Measurements from ENCODE around the gene SHF. TPM values are rescaled to one million over a fixed set of nuclear protein-coding genes. Genes with fewer than 3 reads are reported as not detected.

SHF gene
- total and polyA plus RNA-seq, 3 experiments from 2014 or later = 1.5 to 29.5 (median 25.4) TPM

- Histone ChIP-seq H3K27me3 (ENCODE audit: insufficient read depth, low read length, poor library complexity, severe bottlenecking) (peaks cover 18% of the 10 kb centered on the region), H3K27ac (ENCODE audit: low read depth, low read length) (no peak overlapping the region), H3K36me3 (ENCODE audit: insufficient read depth, low read length) (no peaks in the 10 kb centered on the region), H3K4me1 (ENCODE audit: insufficient read depth, low read length) (peaks cover 3% of the 10 kb centered on the region), H3K4me3 (ENCODE audit: low read length) (no peak overlapping the region), H3K9me3 (ENCODE audit: low read length) (no peaks in the 10 kb centered on the region)
- no peaks in the 10 kb centered on the region for H3K9me3 Mint-ChIP-seq
- ChIA-PET POLR2A (no interaction called here), CTCF (interaction anchor here (1.0 to 1.8 kb wide), 2 partner anchors 8 to 13 kb away, joined by 4 read pairs; partner anchors contain the start of genes DUOX2 and DUOXA2)
- no peak overlapping the region for H3K4me3 Mint-ChIP-seq
- no peak overlapping the region for H3K27ac Mint-ChIP-seq
- H3K4me1 Mint-ChIP-seq = peaks cover 5 to 7% (median 6%) of the 10 kb centered on the region in 3 donors
- H3K36me3 Mint-ChIP-seq = no peaks in the 10 kb centered on the region
- H3K27me3 Mint-ChIP-seq = peaks cover 24 to 72% of the 10 kb centered on the region in 2 donors
- DNase-seq = no peak
Observed at GRCh38 chr15:45122719-45123118, 65.0 kb downstream of the SHF start.

DNA sequence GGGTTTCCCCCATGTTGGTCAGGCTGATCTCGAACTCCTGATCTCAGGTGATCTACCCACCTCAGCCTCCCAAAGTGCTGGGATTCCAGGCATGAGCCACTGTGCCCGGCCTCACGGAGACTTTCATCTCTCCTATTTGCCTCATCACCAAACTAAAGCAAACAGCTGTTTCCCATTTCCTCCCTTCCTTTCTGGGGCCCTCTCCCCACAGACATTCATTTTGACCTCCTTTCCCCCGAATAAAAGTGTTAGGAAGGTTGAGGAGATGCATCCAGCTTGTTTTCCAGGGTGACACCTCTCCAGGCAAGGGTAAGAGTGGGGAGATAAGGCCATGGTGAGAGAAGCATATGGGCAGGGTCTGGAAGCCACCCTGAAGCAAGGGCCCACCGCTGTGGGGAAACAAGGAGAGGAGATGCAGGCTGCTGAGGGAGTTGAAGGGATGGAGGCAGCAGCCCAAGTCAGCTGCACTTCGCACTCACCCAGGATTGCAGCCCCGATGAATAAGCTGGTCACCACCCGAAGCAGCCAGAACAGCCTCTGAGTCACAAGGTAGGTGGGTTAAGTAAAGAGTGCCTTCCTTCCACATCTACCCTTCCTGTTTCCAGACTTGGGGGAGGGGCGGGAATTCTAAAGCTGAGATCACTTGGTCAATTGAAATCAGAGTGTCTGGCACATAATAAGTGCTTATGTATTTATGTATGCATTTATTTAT is 65.9 kb downstream of the SHF start:
- DNase-seq = no peak
- Histone ChIP-seq H3K4me1 (ENCODE audit: insufficient read depth, low read length) (peaks cover 12% of the 10 kb centered on the region), H3K36me3 (ENCODE audit: insufficient read depth, low read length) (no peaks in the 10 kb centered on the region)

DNA sequence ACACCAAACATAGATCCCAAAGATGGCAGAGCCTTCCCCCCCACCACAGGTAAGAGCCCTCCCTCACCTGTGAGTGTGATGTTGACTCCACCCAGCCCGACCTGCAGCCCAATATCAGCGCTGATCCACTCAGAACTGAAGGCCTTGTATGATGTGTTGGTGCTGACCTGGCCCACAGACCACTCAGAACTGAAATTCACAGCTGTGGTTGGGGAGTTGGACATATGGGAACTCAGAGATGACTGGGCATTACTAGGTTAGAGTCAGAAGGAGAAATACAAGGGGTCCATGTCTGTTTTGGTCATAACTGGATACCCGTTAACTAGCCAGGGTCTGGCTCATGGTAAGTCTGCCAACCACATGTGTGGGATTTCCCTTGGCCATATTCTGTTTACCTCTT is 66.7 kb downstream of the SHF start:
- ChIA-PET CTCF (interaction anchor here (1.0 to 1.8 kb wide), 3 partner anchors 9 to 42 kb away, joined by 3 to 4 read pairs (median 4); partner anchors contain the start of genes DUOX1 and DUOXA1), POLR2A (no interaction called here)
- peaks cover 23 to 78% of the 10 kb centered on the region in 2 donors for H3K27me3 Mint-ChIP-seq
- Histone ChIP-seq H3K4me3 (ENCODE audit: low read length) (no peak overlapping the region), H3K27ac (ENCODE audit: low read depth, low read length) (no peak overlapping the region), H3K27me3 (ENCODE audit: insufficient read depth, low read length, poor library complexity, severe bottlenecking) (peaks cover 29% of the 10 kb centered on the region), H3K9me3 (ENCODE audit: low read length) (no peaks in the 10 kb centered on the region), H3K36me3 (ENCODE audit: insufficient read depth, low read length) (no peaks in the 10 kb centered on the region), H3K4me1 (ENCODE audit: insufficient read depth, low read length) (peaks cover 19% of the 10 kb centered on the region)
- no peak overlapping the region for H3K4me3 Mint-ChIP-seq
- peaks cover 16 to 22% (median 20%) of the 10 kb centered on the region in 3 donors for H3K4me1 Mint-ChIP-seq
- no peaks in the 10 kb centered on the region for H3K36me3 Mint-ChIP-seq
- no peaks in the 10 kb centered on the region for H3K9me3 Mint-ChIP-seq
- no peak for DNase-seq
- H3K27ac Mint-ChIP-seq = peak overlapping the region in 2 of 8 donors; percentile 23 to 31

More for the DNA sequence above, 65.9 kb downstream of the SHF start:
- H3K27ac Mint-ChIP-seq = no peak overlapping the region
- ChIA-PET POLR2A (no interaction called here), CTCF (interaction anchor here (1.3 to 1.8 kb wide), 2 partner anchors 8 to 14 kb away, joined by 4 read pairs; partner anchors contain the start of genes DUOX1 and DUOXA1)
- no peaks in the 10 kb centered on the region for H3K9me3 Mint-ChIP-seq
- H3K4me1 Mint-ChIP-seq = peaks cover 12 to 15% (median 14%) of the 10 kb centered on the region in 3 donors
- peaks cover 24 to 76% of the 10 kb centered on the region in 2 donors for H3K27me3 Mint-ChIP-seq
- H3K4me3 ChIP-seq (ENCODE audit: low read length) = no peak overlapping the region
- no peak overlapping the region for H3K27ac ChIP-seq (ENCODE audit: low read depth, low read length)
- peaks cover 24% of the 10 kb centered on the region for H3K27me3 ChIP-seq (ENCODE audit: insufficient read depth, low read length, poor library complexity, severe bottlenecking)
- H3K4me3 Mint-ChIP-seq = no peak overlapping the region
- H3K9me3 ChIP-seq (ENCODE audit: low read length) = no peaks in the 10 kb centered on the region
- no peaks in the 10 kb centered on the region for H3K36me3 Mint-ChIP-seq

- H3K4me3 ChIP-seq (ENCODE audit: low read length) = no peak overlapping the region
- no peaks in the 10 kb centered on the region for H3K9me3 ChIP-seq (ENCODE audit: low read length)
- H3K27me3 ChIP-seq (ENCODE audit: insufficient read depth, low read length, poor library complexity, severe bottlenecking) = peaks cover 36% of the 10 kb centered on the region
- CTCF ChIA-PET = interaction anchor here (1.0 to 1.3 kb wide), 2 partner anchors 10 to 42 kb away, joined by 3 to 4 read pairs; partner anchors contain the start of genes DUOX1 and DUOXA1
- H3K36me3 ChIP-seq (ENCODE audit: insufficient read depth, low read length) = no peaks in the 10 kb centered on the region
- Mint-ChIP-seq H3K36me3 (no peaks in the 10 kb centered on the region), H3K27me3 (peaks cover 22 to 78% of the 10 kb centered on the region in 2 donors), H3K27ac (peak overlapping the region in 1 of 8 donors; percentile 34), H3K4me3 (no peak overlapping the region), H3K9me3 (no peaks in the 10 kb centered on the region), H3K4me1 (peaks cover 16 to 28% (median 21%) of the 10 kb centered on the region in 3 donors)
- DNase-seq = peak in 1 of 5 donors; percentile 25
- H3K4me1 ChIP-seq (ENCODE audit: insufficient read depth, low read length) = peaks cover 19% of the 10 kb centered on the region
- POLR2A ChIA-PET = no interaction called here
- H3K27ac ChIP-seq (ENCODE audit: low read depth, low read length) = no peak overlapping the region
Observed at GRCh38 chr15:45120081-45120972, 67.4 kb downstream of the SHF start.

GRCh38 chr15:45118996-45119395 is 68.8 kb downstream of the SHF start:
- Mint-ChIP-seq H3K36me3 (peaks cover 0 to under 1% (median 0%) of the 10 kb centered on the region in 3 donors), H3K4me3 (no peak overlapping the region), H3K9me3 (no peaks in the 10 kb centered on the region), H3K4me1 (peaks cover 19 to 36% (median 29%) of the 10 kb centered on the region in 3 donors), H3K27me3 (peaks cover 28 to 78% of the 10 kb centered on the region in 2 donors), H3K27ac (no peak overlapping the region)
- Histone ChIP-seq H3K4me1 (ENCODE audit: insufficient read depth, low read length) (peaks cover 25% of the 10 kb centered on the region), H3K9me3 (ENCODE audit: low read length) (no peaks in the 10 kb centered on the region), H3K36me3 (ENCODE audit: insufficient read depth, low read length) (no peaks in the 10 kb centered on the region), H3K4me3 (ENCODE audit: low read length) (no peak overlapping the region), H3K27ac (ENCODE audit: low read depth, low read length) (no peak overlapping the region), H3K27me3 (ENCODE audit: insufficient read depth, low read length, poor library complexity, severe bottlenecking) (peaks cover 49% of the 10 kb centered on the region)
- ChIA-PET POLR2A (no interaction called here), CTCF (interaction anchor here (0.9 to 1.5 kb wide), 7 partner anchors 8 to 285 kb away, joined by 3 to 14 read pairs (median 5); no protein-coding TSS in a partner anchor)
- peak in 1 of 5 donors; percentile 14 for DNase-seq

DNA sequence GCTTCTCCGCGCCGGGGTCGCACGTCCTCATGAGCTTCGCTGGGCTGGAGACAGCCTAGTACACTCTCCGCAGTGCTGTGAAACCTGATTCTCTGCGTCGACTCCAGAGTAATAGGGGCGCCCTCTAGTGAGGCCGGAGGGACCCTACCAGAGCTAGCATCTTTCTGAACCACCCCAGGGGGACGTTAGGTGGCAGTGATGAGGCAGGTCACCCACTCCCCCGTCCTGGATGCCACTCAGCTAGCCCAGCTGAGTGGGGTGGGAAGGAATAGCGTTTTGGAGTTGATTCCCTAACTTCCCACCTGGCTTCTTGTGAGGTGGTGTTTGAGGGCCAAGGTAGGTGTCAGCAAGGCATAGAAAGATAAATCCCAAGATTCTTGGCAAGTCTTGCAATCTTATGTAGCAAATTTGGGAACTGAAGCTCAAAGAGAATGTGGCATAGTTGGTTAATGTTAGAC is 69.6 kb downstream of the SHF start:
- ChIA-PET CTCF (interaction anchor here (0.6 to 1.5 kb wide), 30 partner anchors 8 to 550 kb away, joined by 3 to 14 read pairs (median 4); partner anchors contain the start of genes DUOX1 and DUOXA1), POLR2A (interaction anchor here (1.0 kb wide), 1 partner anchor 284 kb away, joined by 3 read pairs; a partner anchor contains a TSS)
- H3K36me3 ChIP-seq (ENCODE audit: insufficient read depth, low read length) = no peaks in the 10 kb centered on the region
- H3K4me1 ChIP-seq (ENCODE audit: insufficient read depth, low read length) = peaks cover 32% of the 10 kb centered on the region
- peaks cover 51% of the 10 kb centered on the region for H3K27me3 ChIP-seq (ENCODE audit: insufficient read depth, low read length, poor library complexity, severe bottlenecking)
- Mint-ChIP-seq H3K4me3 (peak overlapping the region; percentile 33 to 90 (median 82)), H3K4me1 (peaks cover 24 to 44% (median 37%) of the 10 kb centered on the region in 3 donors), H3K36me3 (peaks cover 0 to 2% (median 0%) of the 10 kb centered on the region in 3 donors), H3K9me3 (no peaks in the 10 kb centered on the region), H3K27ac (no peak overlapping the region), H3K27me3 (peaks cover 36 to 80% of the 10 kb centered on the region in 2 donors)
- H3K4me3 ChIP-seq (ENCODE audit: low read length) = peak overlapping the region; percentile 55
- H3K9me3 ChIP-seq (ENCODE audit: low read length) = no peaks in the 10 kb centered on the region
- peak; percentile 68 to 86 (median 69) for DNase-seq
- H3K27ac ChIP-seq (ENCODE audit: low read depth, low read length) = no peak overlapping the region

DNA sequence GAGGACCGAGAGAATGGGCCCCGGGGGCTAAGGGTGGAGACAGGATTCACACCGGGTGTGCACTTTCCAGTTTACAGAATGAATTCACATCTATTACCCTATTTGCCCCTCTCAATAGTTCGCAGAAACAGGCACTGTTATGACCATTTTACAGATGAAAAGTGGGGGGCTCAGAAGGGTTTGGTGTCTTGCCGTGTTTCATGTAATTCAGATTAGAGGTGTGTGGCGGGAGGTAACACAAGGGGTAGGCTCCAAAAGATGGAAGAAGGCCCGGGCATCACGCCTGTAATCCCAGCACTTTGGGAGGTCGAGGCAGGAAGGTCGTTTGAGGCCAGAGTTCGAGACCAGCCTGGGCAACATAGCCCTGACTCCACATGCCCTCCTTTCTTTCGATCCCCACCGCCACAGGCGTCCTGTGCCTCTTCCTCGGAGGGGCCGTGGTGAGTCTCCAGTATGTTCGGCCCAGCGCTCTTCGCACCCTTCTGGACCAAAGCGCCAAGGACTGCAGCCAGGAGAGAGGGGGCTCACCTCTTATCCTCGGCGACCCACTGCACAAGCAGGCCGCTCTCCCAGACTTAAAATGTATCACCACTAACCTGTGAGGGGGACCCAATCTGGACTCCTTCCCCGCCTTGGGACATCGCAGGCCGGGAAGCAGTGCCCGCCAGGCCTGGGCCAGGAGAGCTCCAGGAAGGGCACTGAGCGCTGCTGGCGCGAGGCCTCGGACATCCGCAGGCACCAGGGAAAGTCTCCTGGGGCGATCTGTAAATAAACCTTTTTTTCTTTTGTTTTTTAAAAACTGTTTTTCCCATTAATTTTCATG is 70.2 kb downstream of the SHF start:
- peaks cover 38% of the 10 kb centered on the region for H3K4me1 ChIP-seq (ENCODE audit: insufficient read depth, low read length)
- H3K9me3 Mint-ChIP-seq = no peaks in the 10 kb centered on the region
- peaks cover 53% of the 10 kb centered on the region for H3K27me3 ChIP-seq (ENCODE audit: insufficient read depth, low read length, poor library complexity, severe bottlenecking)
- peaks cover 0 to 2% (median 0%) of the 10 kb centered on the region in 3 donors for H3K36me3 Mint-ChIP-seq
- CTCF ChIA-PET = interaction anchor here (0.6 to 1.5 kb wide), 28 partner anchors 8 to 550 kb away, joined by 3 to 14 read pairs (median 4); partner anchors contain the start of genes DUOX1 and DUOXA1
- POLR2A ChIA-PET = interaction anchor here (1.0 kb wide), 1 partner anchor 284 kb away, joined by 3 read pairs; a partner anchor contains a TSS
- H3K4me3 Mint-ChIP-seq = peak overlapping the region; percentile 33 to 90 (median 82)
- H3K27ac ChIP-seq (ENCODE audit: low read depth, low read length) = no peak overlapping the region
- H3K27me3 Mint-ChIP-seq = peaks cover 39 to 81% of the 10 kb centered on the region in 2 donors
- DNase-seq = peak in 1 of 5 donors; percentile 30
- H3K4me1 Mint-ChIP-seq = peaks cover 25 to 51% (median 39%) of the 10 kb centered on the region in 3 donors
- H3K36me3 ChIP-seq (ENCODE audit: insufficient read depth, low read length) = no peaks in the 10 kb centered on the region
- peak overlapping the region in 1 of 8 donors; percentile 57 for H3K27ac Mint-ChIP-seq
- peak overlapping the region; percentile 55 for H3K4me3 ChIP-seq (ENCODE audit: low read length)
- H3K9me3 ChIP-seq (ENCODE audit: low read length) = no peaks in the 10 kb centered on the region

Measured in CD8-positive, alpha-beta memory T cell (primary cell).